ENCODE results near the gene MST1R. TPM values are rescaled to one million over a fixed set of nuclear protein-coding genes. Genes with fewer than 3 reads are reported as not detected.

The MST1R gene
- total RNA-seq, 2 experiments from 2014 or later = 0.38 to 0.82 TPM

DNA sequence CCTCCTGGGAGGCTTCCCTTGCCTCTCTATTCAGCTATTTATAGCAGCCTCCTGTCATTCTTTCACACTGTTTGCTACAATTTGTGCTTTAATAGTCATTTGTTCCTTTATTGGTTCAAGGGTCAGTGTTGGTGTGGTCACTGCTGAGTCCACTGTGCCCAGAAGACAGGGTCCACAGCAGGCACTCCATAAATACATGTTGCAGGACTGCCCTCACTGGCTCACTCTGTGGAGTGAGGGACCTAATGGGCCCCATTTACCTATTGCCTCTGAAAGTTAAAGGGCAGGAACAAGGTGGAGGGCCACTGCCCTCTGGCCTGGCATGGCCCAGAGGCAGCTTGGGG, 16.8 kb downstream of the MST1R start:
- BruUV-seq (replicated peaks) = no TSS peak
- DNase-seq (ENCODE audit: low spot score) = no peak
- Histone ChIP-seq H3K27ac (ENCODE audit: low read depth, low read length, poor library complexity, severe bottlenecking) (no peak overlapping the region), H3K4me2 (ENCODE audit: low read length) (no peak overlapping the region), H4K20me1 (ENCODE audit: insufficient read depth, low read length) (no peaks in the 10 kb centered on the region), H3K36me3 (ENCODE audit: insufficient read depth, low read length) (no peaks in the 10 kb centered on the region), H3K9me2 (ENCODE audit: insufficient read depth, low read length) (no peaks in the 10 kb centered on the region), H3K4me1 (ENCODE audit: insufficient read depth, low read length, poor library complexity, severe bottlenecking) (no peaks in the 10 kb centered on the region), H3K9me3 (ENCODE audit: low read length) (no peaks in the 10 kb centered on the region), H2AFZ (ENCODE audit: low read length) (no peak overlapping the region), H3K79me2 (ENCODE audit: insufficient read depth, low read depth, low read length) (no peaks in the 10 kb centered on the region), H3K4me3 (ENCODE audit: low read depth, low read length, poor library complexity, severe bottlenecking) (no peak overlapping the region)
- ChIA-PET POLR2A (no interaction called here), CTCF (ENCODE audit: unreplicated experiment) (no interaction called here)
- no peak for TF ChIP-seq EZH2phosphoT487 (IDR thresholded peaks at IDR 0.05; ENCODE audit: borderline replicate concordance, low read depth, low read length)
- TF ChIP-seq, protein P1, sequence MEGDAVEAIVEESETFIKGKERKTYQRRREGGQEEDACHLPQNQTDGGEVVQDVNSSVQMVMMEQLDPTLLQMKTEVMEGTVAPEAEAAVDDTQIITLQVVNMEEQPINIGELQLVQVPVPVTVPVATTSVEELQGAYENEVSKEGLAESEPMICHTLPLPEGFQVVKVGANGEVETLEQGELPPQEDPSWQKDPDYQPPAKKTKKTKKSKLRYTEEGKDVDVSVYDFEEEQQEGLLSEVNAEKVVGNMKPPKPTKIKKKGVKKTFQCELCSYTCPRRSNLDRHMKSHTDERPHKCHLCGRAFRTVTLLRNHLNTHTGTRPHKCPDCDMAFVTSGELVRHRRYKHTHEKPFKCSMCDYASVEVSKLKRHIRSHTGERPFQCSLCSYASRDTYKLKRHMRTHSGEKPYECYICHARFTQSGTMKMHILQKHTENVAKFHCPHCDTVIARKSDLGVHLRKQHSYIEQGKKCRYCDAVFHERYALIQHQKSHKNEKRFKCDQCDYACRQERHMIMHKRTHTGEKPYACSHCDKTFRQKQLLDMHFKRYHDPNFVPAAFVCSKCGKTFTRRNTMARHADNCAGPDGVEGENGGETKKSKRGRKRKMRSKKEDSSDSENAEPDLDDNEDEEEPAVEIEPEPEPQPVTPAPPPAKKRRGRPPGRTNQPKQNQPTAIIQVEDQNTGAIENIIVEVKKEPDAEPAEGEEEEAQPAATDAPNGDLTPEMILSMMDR (conservative IDR thresholded peaks at IDR 0.05; ENCODE audit: low read length) = no peak
- intact Hi-C loops (cut with micrococcal nuclease; ENCODE audit: unreplicated experiment) = no loop called here

DNA sequence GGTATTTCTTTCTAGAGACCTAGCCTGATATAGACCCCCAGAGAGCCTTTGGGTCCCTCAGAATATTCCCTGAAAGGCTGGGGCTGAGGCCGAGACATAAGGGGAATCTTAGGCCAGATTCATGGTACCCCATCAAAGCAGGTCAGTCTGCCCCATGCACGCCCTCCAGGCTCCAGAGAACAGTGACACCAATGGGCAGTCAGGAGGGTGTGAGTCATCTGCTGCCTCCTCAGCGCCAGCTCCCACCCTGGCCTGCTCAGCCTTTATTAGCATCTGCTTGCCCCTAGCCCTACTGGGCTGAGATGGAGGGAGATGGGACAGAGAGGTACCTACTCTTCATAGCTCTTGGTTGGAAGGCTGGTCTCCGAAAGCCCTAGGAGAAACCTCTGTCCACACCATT, 19.7 kb downstream of the MST1R start:
- Histone ChIP-seq H3K79me2 (ENCODE audit: insufficient read depth, low read depth, low read length) (no peaks in the 10 kb centered on the region), H3K4me1 (ENCODE audit: insufficient read depth, low read length, poor library complexity, severe bottlenecking) (peaks cover 11% of the 10 kb centered on the region), H3K36me3 (ENCODE audit: insufficient read depth, low read length) (no peaks in the 10 kb centered on the region), H3K9me2 (ENCODE audit: insufficient read depth, low read length) (no peaks in the 10 kb centered on the region), H4K20me1 (ENCODE audit: insufficient read depth, low read length) (no peaks in the 10 kb centered on the region), H3K4me2 (ENCODE audit: low read length) (no peak overlapping the region), H2AFZ (ENCODE audit: low read length) (no peak overlapping the region), H3K4me3 (ENCODE audit: low read depth, low read length, poor library complexity, severe bottlenecking) (no peak overlapping the region), H3K27ac (ENCODE audit: low read depth, low read length, poor library complexity, severe bottlenecking) (no peak overlapping the region), H3K9me3 (ENCODE audit: low read length) (no peaks in the 10 kb centered on the region)
- DNase-seq (ENCODE audit: low spot score) = no peak
- CTCF ChIA-PET (ENCODE audit: unreplicated experiment) = no interaction called here
- TF ChIP-seq EZH2phosphoT487 (IDR thresholded peaks at IDR 0.05; ENCODE audit: borderline replicate concordance, low read depth, low read length) = no peak
- TF ChIP-seq, protein P1 (conservative IDR thresholded peaks at IDR 0.05; ENCODE audit: low read length) = no peak
- BruUV-seq (replicated peaks) = no TSS peak
- POLR2A ChIA-PET = no interaction called here
- intact Hi-C loops (cut with micrococcal nuclease; ENCODE audit: unreplicated experiment) = no loop called here

DNA sequence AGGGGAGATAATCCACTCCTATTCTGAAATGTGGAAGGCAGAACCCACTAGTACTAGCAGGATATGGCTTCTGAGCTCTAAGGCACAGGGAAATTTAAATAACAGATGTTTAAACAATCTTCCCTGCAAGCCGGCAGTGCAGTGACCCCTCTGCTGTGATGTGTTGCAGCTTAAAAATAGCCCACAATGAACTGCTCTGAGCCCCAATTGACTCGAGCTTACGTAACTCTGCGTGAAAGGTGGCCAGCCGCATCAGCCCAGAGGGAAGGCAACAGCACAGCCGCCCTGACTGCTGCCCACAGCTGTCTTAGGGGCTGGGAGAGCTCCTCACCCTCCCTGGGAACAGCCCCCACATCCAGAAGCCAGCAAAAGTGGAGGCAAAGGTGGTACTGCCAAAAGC, 21.5 kb downstream of the MST1R start:
- no TSS peak for BruUV-seq (replicated peaks)
- no peak for DNase-seq (ENCODE audit: low spot score)
- CTCF ChIA-PET (ENCODE audit: unreplicated experiment) = no interaction called here
- Histone ChIP-seq H3K79me2 (ENCODE audit: insufficient read depth, low read depth, low read length) (no peaks in the 10 kb centered on the region), H3K9me2 (ENCODE audit: insufficient read depth, low read length) (no peaks in the 10 kb centered on the region), H4K20me1 (ENCODE audit: insufficient read depth, low read length) (no peaks in the 10 kb centered on the region), H2AFZ (ENCODE audit: low read length) (no peak overlapping the region), H3K4me3 (ENCODE audit: low read depth, low read length, poor library complexity, severe bottlenecking) (no peak overlapping the region), H3K9me3 (ENCODE audit: low read length) (no peaks in the 10 kb centered on the region), H3K27ac (ENCODE audit: low read depth, low read length, poor library complexity, severe bottlenecking) (no peak overlapping the region), H3K36me3 (ENCODE audit: insufficient read depth, low read length) (no peaks in the 10 kb centered on the region), H3K4me2 (ENCODE audit: low read length) (no peak overlapping the region), H3K4me1 (ENCODE audit: insufficient read depth, low read length, poor library complexity, severe bottlenecking) (peaks cover 11% of the 10 kb centered on the region)
- POLR2A ChIA-PET = interaction anchor here (0.7 to 0.9 kb wide), 2 partner anchors 11 to 389 kb away, joined by 3 read pairs; no protein-coding TSS in a partner anchor
- TF ChIP-seq, protein P1 (conservative IDR thresholded peaks at IDR 0.05; ENCODE audit: low read length) = no peak
- no peak for TF ChIP-seq EZH2phosphoT487 (IDR thresholded peaks at IDR 0.05; ENCODE audit: borderline replicate concordance, low read depth, low read length)
- intact Hi-C loops (cut with micrococcal nuclease; ENCODE audit: unreplicated experiment) = no loop called here
